ENCODE measurements around the gene DHX32.
A peak's percentile ranks its signal among the peaks of the same experiment; 100 is the strongest.
"Not testable (repeated sequence)": the region's sequence is repeated elsewhere in the genome, so short reads cannot be mapped to it uniquely, and the experiment has no call there.

Gene DHX32

GRCh38 chr10:125895130-125896087 lies 14.3 kb upstream of the DHX32 start:
- peak; percentile 19 for DNase-seq (ENCODE audit: low read depth)

GRCh38 chr10:125894176-125894575 lies 13.1 kb upstream of the DHX32 start:
- DNase-seq (ENCODE audit: low read depth): not testable (repeated sequence)

DNA sequence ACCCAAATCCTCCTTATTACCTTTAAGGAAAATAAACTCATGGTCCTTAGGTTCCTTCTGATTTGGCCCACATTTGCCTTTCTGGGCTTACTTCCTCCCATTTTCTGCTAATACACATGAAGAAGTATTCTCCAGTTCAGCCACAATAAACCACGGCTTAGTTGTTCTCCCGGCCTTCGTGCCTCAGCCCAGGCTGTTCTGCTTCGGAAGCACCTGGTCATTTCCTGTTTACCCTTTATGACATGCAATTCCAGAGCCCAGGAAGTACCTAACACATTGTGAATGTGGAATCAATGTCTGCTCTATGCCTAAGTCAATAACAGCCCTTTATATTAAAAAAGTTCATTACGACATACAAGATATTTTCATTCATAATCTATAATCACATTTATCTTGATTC lies 11.3 kb upstream of the DHX32 start:
- not testable (repeated sequence) for DNase-seq (ENCODE audit: low read depth)

DNA sequence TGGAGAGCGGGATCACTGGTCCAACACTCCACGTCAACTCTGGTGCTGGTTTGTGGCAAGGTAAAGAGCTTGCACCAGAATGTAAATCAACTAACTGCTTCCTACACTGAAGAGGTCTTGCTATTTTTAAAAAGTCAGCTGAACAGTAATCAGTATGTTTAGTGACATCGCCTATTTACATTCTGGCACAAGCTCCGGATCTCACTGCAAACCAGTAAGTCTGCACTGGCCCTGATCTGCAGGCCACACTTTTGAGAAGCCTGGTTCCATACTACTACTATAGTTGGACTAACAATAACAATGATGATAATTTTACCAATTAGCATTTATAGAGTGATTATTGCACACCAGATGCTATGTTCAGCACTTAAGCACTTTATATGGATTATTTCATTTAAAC lies 8.3 kb upstream of the DHX32 start:
- not testable (repeated sequence) for DNase-seq (ENCODE audit: low read depth)

DNA sequence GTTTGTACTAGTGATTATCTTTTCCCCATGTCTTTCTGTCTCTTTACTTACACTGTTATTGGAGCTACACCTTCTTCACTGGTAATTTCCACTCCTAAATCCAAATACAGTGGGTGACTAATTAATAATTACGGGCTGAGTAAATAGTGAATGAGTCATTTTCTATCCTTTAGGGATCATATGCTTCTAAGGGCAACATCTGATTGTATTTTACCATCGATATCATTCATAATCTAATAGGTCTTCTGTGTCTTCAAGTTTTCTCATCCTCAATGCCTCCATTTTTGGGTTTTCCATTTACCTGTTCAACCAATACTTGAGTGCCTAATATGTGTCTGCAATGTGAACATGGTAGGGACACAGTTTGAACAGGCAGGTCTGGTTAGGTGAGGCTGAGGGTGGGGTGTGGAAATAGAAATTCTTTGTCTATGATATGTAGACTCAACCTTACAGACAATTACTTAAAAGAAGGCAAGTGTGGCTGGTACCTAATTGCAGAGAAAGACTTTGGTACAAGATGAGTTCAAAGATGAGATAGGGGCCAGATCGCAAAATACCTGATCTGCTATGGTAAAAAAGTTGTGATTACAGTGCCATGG lies 5.9 kb upstream of the DHX32 start:
- no peak for DNase-seq (ENCODE audit: low read depth)

GRCh38 chr10:125883211-125883610 lies 2.1 kb upstream of the DHX32 start:
- DNase-seq (ENCODE audit: low read depth): no peak

GRCh38 chr10:125882596-125882995 lies 1.5 kb upstream of the DHX32 start:
- DNase-seq (ENCODE audit: low read depth): no peak

GRCh38 chr10:125880719-125881118 lies 373 bp downstream of the DHX32 start:
- DNase-seq (ENCODE audit: low read depth): no peak

DNA sequence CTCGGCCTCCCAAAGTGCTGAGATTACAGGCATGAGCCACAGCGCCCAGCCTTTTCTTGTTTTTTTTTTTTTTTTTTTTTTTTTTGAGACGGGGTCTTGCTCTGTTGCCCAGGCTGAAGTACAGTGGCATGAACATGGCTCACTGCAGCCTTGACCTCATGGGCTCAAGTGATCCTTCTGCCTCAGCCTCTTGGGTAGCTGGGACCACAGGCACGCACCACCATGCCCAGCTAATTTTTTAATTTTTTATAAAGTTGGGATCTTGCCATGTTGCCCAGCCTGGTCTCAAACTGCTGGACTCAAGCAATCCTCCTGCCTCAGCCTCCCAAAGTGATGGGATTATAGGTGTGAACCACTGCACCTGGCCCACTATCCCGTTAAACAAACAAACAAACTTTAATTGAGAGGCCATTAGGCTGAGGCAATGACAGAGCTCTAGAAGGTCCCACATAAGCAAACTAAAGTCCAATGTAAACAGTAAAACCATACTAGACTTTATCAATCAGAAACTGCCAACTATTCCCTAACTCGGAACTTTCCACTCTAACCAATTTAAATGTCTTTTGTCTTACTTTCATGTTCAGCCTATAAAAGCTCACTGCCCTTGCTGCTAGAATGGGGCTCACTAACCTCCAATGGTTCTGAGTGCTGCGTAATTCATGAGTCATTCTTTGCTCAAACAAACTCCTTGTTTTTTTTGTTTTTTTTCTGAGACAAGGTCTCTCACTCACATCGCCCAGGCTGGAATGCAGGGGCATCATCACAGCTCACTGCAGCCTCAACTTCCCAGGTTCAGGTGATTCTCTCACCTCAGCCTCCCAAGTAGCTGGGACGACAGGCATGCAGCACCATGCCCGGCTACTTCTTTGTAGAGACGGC lies 1.9 kb downstream of the DHX32 start:
- DNase-seq (ENCODE audit: low read depth): no peak

- DNase-seq (ENCODE audit: low read depth): no peak
Observed at GRCh38 chr10:125871338-125871737, 9.8 kb downstream of the DHX32 start.

DNA sequence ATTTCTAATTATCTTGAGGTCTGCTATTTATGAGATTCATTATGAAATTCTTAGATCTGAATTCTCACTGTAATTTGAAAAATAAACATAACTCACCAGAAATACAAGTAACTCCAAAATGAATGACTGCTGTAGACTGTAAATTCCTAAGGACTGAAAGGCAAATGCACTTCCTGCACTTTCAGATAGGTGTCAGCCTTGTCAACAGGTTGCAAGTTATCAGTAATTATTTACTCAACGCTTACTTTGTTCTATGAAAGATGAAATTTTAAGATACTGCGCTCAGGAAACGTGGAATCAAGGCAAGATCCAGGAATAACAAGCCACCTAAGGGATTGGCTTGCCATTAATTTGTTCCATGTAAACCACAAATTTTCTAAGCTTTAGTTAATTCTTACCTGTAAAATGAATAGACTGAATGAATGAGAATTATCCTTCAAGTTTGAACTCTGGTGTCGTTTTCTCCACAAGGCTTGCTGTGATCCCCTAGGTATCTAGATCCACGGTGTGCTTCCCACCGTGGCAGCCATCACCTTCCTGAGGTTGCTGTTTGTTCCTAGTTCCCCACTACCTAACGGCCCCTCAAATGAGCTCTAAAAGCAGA lies 12.6 kb downstream of the DHX32 start:
- no peak for DNase-seq (ENCODE audit: low read depth)

DNA sequence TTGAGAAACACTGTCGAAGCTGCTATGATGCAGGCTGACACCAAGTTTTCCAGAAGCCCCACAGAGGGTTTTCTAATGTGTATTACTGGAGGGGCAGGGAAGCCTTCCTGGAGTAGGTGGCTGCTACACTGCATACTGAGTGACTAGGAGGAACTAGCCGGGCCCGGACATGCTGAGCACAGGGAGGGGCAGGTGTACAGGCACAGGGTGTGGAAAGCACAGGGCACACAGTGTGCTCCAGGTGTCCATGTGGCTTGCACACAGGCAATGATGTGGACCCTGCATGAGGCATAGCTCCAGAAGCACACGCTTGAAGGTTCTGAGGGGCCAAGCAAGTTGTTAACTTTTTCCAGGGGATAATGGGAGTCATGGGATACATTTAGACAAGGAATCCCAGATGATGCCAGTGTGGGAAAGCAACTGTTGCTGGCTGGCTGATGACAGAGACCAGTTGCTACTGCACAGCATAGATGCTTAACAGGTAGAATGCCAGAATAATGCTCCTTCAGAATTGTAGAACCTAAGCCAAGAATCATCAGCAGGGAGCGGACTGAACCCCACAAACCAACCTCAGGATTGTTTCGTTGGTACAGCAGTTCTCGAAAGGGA lies 14.6 kb downstream of the DHX32 start:
- DNase-seq (ENCODE audit: low read depth): no peak

DNA sequence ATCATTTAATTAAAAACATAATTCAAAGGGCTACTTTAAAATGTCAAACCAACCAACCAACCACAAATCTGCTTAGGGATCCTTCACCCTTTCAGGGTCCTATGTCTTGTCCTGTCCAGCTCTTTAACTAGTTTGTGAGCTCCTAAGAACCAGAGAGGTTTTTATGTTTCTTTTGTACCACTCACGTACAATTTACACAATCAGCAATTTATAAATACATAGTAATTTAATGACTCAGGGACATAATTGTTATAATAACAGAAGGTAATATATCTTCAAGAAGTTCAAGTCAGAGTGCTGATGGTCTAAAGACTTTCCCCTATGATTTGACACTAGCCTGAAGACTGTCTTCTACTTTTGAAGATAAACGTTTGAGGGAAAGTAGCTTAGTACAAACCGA lies 16.0 kb downstream of the DHX32 start:
- DNase-seq (ENCODE audit: low read depth): no peak

- no peak for DNase-seq (ENCODE audit: low read depth)
Observed at GRCh38 chr10:125859128-125859817, 21.8 kb downstream of the DHX32 start.

DNA sequence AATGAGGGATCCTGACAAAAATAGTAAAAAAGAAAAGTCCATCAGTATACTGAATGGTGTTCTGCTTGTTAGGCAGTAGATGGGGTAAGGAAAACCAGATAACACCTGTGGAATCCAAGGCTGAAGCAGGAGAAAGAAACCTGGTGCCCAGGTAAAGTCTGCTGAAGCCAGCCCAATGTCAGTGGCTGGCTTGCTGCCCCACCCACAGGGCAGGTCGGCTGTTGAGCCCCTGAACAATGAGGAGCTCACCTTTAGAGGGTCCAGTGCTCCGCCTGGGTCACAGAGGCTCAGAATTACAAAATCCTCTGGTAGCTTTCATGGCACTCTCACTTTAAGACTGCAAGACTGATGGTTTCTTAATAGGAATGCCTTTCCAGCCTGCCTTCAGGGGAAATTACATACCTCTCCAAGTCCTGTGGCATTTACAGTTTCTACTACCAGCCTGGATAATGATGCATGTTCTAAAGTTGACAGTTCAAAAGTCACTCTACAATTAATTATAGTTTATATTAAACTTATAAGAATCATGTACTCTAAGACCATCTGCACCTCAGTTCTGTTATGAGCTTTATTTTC lies 23.8 kb downstream of the DHX32 start:
- no peak for DNase-seq (ENCODE audit: low read depth)

- no peak for DNase-seq (ENCODE audit: low read depth)
Observed at GRCh38 chr10:125852487-125852886, 28.6 kb downstream of the DHX32 start.

DNA sequence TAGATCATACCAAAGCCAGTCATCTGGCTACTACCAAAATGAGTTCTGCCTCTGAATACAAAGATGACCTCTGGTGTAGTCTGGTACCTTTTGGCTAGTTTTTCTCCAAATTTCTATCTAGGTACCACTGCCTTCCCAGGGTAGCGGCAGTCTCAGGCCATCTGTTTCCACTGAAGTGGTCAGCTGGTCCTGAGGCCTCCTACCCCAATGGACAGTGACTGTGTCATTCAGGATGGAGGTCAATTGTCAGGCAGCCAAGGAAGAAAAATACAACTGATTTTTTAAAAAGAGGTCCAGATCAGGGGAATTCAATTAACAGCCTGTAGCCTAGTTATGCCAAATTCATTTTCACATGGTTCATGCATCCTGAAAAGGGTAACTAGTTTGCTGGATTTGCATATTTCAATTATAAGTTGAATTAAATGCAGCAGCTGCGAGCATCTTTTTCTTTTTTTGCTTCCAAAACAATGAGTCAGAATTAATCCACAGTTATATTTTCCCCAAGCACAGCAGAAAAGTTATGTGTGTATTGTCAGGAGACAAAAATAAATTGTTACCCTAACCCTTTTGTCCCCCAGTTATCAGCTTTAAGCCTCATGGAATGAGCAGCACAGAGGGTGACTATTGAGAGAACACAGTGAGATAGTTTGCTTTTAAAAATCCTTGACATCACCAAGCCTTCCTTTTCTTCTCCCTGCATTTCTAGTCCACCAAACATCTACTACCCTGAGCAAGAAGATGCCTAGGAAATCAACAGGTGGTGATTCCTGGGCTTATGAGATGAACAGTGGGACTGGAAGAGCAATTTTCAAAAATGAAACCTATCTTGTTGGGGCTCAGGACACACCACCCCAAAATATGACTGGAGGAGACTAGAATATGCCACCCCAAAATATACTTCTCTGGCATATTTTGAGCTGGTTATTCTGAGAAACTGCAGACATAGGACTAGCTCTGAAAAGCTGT lies 30.0 kb downstream of the DHX32 start:
- DNase-seq (ENCODE audit: low read depth): no peak

DNA sequence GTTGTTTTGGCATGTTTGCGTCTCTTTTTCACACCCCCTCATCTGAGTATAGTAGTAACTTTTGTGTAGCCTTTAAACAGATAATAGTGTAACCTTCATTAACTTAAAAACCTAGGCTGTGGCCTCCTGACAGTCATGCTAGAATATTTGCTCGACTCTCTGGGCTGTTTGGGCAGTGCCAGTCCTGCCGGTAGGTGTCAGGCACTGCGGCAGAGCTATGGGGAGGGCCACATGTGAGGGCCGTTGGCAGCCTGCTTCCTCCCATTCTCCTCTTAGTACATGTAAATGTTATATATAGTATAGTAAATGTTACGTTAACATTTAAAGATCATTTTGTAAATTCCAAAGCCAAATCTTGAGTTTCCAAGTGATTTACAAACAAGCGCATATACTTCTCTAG lies 31.6 kb downstream of the DHX32 start:
- no peak for DNase-seq (ENCODE audit: low read depth)

DNA sequence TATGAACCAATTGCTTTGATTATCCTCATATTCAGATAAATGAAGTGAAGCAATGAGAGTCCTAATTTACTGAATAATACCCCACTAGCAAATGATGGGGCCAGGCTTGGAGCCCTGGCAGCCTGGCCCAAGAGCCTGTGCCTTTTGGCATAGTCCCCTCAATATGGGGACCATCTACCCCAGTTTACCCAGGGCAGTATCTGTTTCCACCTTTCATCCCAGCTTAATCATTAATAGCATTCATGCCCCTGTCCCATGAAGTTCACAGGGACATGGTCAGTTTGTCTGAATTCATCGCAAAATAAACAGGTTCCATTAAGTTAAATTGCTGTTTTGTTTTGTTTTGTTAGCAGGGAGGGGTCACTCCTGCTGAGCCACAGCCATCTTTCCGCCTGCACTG lies 32.2 kb downstream of the DHX32 start:
- DNase-seq (ENCODE audit: low read depth): no peak

Data from stimulated activated CD8-positive, alpha-beta memory T cell treated with anti-CD3 and anti-CD28 coated beads, Interleukin-12 subunit alpha, Interleukin-12 subunit beta, amount 100 ng/mL, for 4 hours (primary cell).